ENCODE results near the gene LRRC9.
A peak's percentile ranks its signal among the peaks of the same experiment; 100 is the strongest.

Gene LRRC9

DNA sequence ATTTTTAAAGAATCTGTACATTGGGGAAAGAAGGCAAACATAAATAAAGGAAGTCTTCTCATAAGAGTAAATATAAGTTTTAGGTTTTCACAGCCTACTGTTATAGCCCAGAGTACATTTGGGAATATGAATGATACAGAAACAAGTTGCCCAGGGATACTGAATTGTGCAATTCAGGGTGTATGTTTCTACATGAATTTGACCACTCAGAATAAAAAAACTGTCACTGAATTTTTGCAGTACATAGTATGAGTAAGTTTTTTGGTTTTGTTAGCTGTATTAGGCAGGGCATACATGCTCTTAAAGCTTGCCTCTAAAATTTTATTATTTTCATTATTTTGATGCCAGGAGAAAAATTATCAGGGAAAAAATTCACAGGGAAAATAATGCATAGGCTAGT, 165.1 kb downstream of the LRRC9 start:
- no peak for DNase-seq (ENCODE audit: low spot score)
- Histone ChIP-seq H3K4me2 (ENCODE audit: insufficient read depth, low read length, poor library complexity, severe bottlenecking) (no peak overlapping the region), H3K36me3 (replicated peaks in 1 of 2; ENCODE audit: control insufficient read depth in 2 of 2, insufficient read depth in 2 of 2, low read length in 2 of 2) (no peaks in the 10 kb centered on the region), H3K79me1 (ENCODE audit: low read depth, low read length) (peaks cover 2% of the 10 kb centered on the region), H4K91ac (ENCODE audit: low read depth, low read length, poor library complexity) (no peak overlapping the region), H3K4me1 (ENCODE audit: control insufficient read depth in 2 of 2, insufficient read depth in 1 of 2, low read depth in 1 of 2, low read length in 2 of 2) (no peaks in the 10 kb centered on the region), H3K14ac (ENCODE audit: low read length) (no peak overlapping the region), H2BK5ac (ENCODE audit: low read length) (no peak overlapping the region), H2BK120ac (ENCODE audit: low read depth, low read length) (no peak overlapping the region), H3K27me3 (ENCODE audit: control insufficient read depth in 3 of 3, insufficient read depth in 3 of 3, low read depth in 1 of 3, low read length in 3 of 3) (no peaks in the 10 kb centered on the region), H3K4ac (ENCODE audit: low read length) (no peak overlapping the region), H3K9me3 (replicated peaks in 1 of 2; ENCODE audit: control insufficient read depth in 2 of 2, insufficient read depth in 1 of 2, low read depth in 1 of 2, low read length in 2 of 2) (no peaks in the 10 kb centered on the region), H3K9ac (ENCODE audit: low read depth, low read length, poor library complexity) (no peak overlapping the region), H2BK15ac (ENCODE audit: low read length) (no peak overlapping the region), H3K4me3 (ENCODE audit: low read length in 2 of 2) (no peak overlapping the region), H2AK5ac (ENCODE audit: low read depth, low read length) (no peak overlapping the region), H2BK12ac (ENCODE audit: low read length) (no peak overlapping the region), H2AFZ (ENCODE audit: low read length) (no peak overlapping the region), H4K8ac (ENCODE audit: low read depth, low read length) (no peak overlapping the region), H3K18ac (ENCODE audit: low read length) (no peak overlapping the region), H3K23ac (ENCODE audit: low read depth, low read length, poor library complexity) (no peak overlapping the region), H3K27ac (replicated peaks; ENCODE audit: low read length) (no peak overlapping the region)

DNA sequence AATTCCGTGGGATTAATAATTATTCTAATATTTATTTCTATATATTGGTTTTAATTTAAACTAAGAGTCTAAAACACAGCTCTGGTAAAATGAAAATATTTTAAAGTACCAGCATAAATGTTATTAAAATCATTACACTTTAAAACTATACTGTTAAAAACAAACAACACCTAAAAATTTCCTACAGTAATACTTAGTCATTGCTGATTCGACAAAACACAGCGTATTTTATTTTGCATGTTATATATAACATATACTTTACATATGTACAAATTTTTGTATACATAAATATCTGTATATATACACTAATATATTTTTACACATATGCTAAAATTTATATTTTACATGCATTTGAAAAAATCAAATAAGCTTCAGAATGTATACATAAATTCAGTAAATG, 165.7 kb downstream of the LRRC9 start:
- WGBS, 2 donors (ENCODE audit: extremely low coverage in 2 of 2, insufficient read length in 2 of 2, insufficient replicate concordance in 1 of 2) = no CpG with 5 or more reads among the region's 3 CpGs
- no peak overlapping the region for H4K91ac ChIP-seq (ENCODE audit: low read depth, low read length, poor library complexity)
- no peak overlapping the region for H2BK120ac ChIP-seq (ENCODE audit: low read depth, low read length)
- no peak overlapping the region for H4K8ac ChIP-seq (ENCODE audit: low read depth, low read length)
- H3K14ac ChIP-seq (ENCODE audit: low read length) = no peak overlapping the region
- peaks cover 2% of the 10 kb centered on the region for H3K79me1 ChIP-seq (ENCODE audit: low read depth, low read length)
- no peak overlapping the region for H2AK5ac ChIP-seq (ENCODE audit: low read depth, low read length)
- no peak overlapping the region for H2BK15ac ChIP-seq (ENCODE audit: low read length)
- H3K27me3 ChIP-seq (ENCODE audit: control insufficient read depth in 3 of 3, insufficient read depth in 3 of 3, low read depth in 1 of 3, low read length in 3 of 3) = no peaks in the 10 kb centered on the region
- no peak for DNase-seq (ENCODE audit: low spot score)
- no peak overlapping the region for H3K18ac ChIP-seq (ENCODE audit: low read length)
- H3K23ac ChIP-seq (ENCODE audit: low read depth, low read length, poor library complexity) = no peak overlapping the region
- H3K9ac ChIP-seq (ENCODE audit: low read depth, low read length, poor library complexity) = no peak overlapping the region
- H2AFZ ChIP-seq (ENCODE audit: low read length) = no peak overlapping the region
- H3K9me3 ChIP-seq (replicated peaks in 1 of 2; ENCODE audit: control insufficient read depth in 2 of 2, insufficient read depth in 1 of 2, low read depth in 1 of 2, low read length in 2 of 2) = no peaks in the 10 kb centered on the region
- no peak overlapping the region for H2BK12ac ChIP-seq (ENCODE audit: low read length)
- H3K4ac ChIP-seq (ENCODE audit: low read length) = no peak overlapping the region
- H3K36me3 ChIP-seq (replicated peaks in 1 of 2; ENCODE audit: control insufficient read depth in 2 of 2, insufficient read depth in 2 of 2, low read length in 2 of 2) = no peaks in the 10 kb centered on the region
- H3K4me1 ChIP-seq (ENCODE audit: control insufficient read depth in 2 of 2, insufficient read depth in 1 of 2, low read depth in 1 of 2, low read length in 2 of 2) = peaks cover 0 to 1% of the 10 kb centered on the region in 2 donors
- H2BK5ac ChIP-seq (ENCODE audit: low read length) = no peak overlapping the region
- no peak overlapping the region for H3K27ac ChIP-seq (replicated peaks; ENCODE audit: low read length)
- H3K4me3 ChIP-seq (ENCODE audit: low read length in 2 of 2) = no peak overlapping the region
- no peak overlapping the region for H3K4me2 ChIP-seq (ENCODE audit: insufficient read depth, low read length, poor library complexity, severe bottlenecking)

DNA sequence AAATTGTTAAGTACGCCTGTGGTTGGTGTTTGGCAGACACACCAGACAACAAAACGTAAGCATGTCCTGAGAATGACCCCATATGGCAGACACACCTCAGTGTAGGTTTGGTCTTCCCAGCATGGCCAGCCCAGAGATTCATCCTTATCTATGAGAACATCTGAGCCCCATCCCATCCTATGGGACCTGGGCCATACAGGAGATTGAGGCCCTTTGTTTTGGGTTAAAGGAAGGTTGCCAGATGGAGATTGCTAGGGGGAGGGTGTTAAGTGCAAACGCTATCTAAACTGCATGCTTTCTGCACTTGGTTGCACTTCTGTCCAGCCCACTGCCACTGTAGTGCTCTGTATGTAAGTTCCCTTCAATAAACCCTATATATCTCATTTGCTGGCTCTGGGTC, 167.7 kb downstream of the LRRC9 start:
- H3K9me3 ChIP-seq (replicated peaks in 1 of 2; ENCODE audit: control insufficient read depth in 2 of 2, insufficient read depth in 1 of 2, low read depth in 1 of 2, low read length in 2 of 2) = no peaks in the 10 kb centered on the region
- no peak overlapping the region for H3K4me2 ChIP-seq (ENCODE audit: insufficient read depth, low read length, poor library complexity, severe bottlenecking)
- no peak overlapping the region for H2BK120ac ChIP-seq (ENCODE audit: low read depth, low read length)
- H3K9ac ChIP-seq (ENCODE audit: low read depth, low read length, poor library complexity) = no peak overlapping the region
- H3K36me3 ChIP-seq (replicated peaks in 1 of 2; ENCODE audit: control insufficient read depth in 2 of 2, insufficient read depth in 2 of 2, low read length in 2 of 2) = no peaks in the 10 kb centered on the region
- H3K4me1 ChIP-seq (ENCODE audit: control insufficient read depth in 2 of 2, insufficient read depth in 1 of 2, low read depth in 1 of 2, low read length in 2 of 2) = peaks cover 0 to 3% of the 10 kb centered on the region in 2 donors
- H2BK15ac ChIP-seq (ENCODE audit: low read length) = no peak overlapping the region
- no peak overlapping the region for H3K23ac ChIP-seq (ENCODE audit: low read depth, low read length, poor library complexity)
- no peak overlapping the region for H2AK5ac ChIP-seq (ENCODE audit: low read depth, low read length)
- no peak overlapping the region for H3K4ac ChIP-seq (ENCODE audit: low read length)
- H4K91ac ChIP-seq (ENCODE audit: low read depth, low read length, poor library complexity) = no peak overlapping the region
- no CpG with 5 or more reads among the region's 3 CpGs for WGBS, 2 donors (ENCODE audit: extremely low coverage in 2 of 2, insufficient read length in 2 of 2, insufficient replicate concordance in 1 of 2)
- H3K27ac ChIP-seq (replicated peaks; ENCODE audit: low read length) = no peak overlapping the region
- H3K18ac ChIP-seq (ENCODE audit: low read length) = no peak overlapping the region
- H3K4me3 ChIP-seq (ENCODE audit: low read length in 2 of 2) = no peak overlapping the region
- no peak overlapping the region for H3K14ac ChIP-seq (ENCODE audit: low read length)
- H4K8ac ChIP-seq (ENCODE audit: low read depth, low read length) = no peak overlapping the region
- H3K79me1 ChIP-seq (ENCODE audit: low read depth, low read length) = peaks cover 2% of the 10 kb centered on the region
- no peak overlapping the region for H2AFZ ChIP-seq (ENCODE audit: low read length)
- no peaks in the 10 kb centered on the region for H3K27me3 ChIP-seq (ENCODE audit: control insufficient read depth in 3 of 3, insufficient read depth in 3 of 3, low read depth in 1 of 3, low read length in 3 of 3)
- no peak overlapping the region for H2BK12ac ChIP-seq (ENCODE audit: low read length)
- no peak overlapping the region for H2BK5ac ChIP-seq (ENCODE audit: low read length)
- no peak for DNase-seq (ENCODE audit: low spot score)

DNA sequence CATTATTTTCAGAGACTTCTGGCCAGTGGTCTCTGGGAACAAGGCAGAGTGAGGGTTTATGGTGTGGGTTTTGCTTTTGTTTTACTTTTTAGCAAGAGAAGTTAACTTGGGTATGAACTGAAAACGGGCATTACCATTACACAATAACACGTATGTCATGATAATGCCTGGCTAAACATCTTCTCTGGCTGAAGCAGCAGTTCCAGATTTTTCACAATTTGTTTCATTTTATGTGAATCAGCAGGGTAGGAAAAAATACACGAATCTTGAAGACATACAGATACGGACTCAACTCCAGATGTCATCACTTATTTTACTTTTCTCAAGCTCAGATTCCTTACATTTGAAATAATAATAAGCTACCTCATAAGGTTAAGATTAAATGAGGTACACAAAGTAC, 169.3 kb downstream of the LRRC9 start:
- Histone ChIP-seq H3K9ac (ENCODE audit: low read depth, low read length, poor library complexity) (no peak overlapping the region), H2BK5ac (ENCODE audit: low read length) (no peak overlapping the region), H4K8ac (ENCODE audit: low read depth, low read length) (no peak overlapping the region), H2AK5ac (ENCODE audit: low read depth, low read length) (no peak overlapping the region), H3K4me2 (ENCODE audit: insufficient read depth, low read length, poor library complexity, severe bottlenecking) (no peak overlapping the region), H3K4me3 (ENCODE audit: low read length in 2 of 2) (no peak overlapping the region), H3K14ac (ENCODE audit: low read length) (no peak overlapping the region), H3K4me1 (ENCODE audit: control insufficient read depth in 2 of 2, insufficient read depth in 1 of 2, low read depth in 1 of 2, low read length in 2 of 2) (peaks cover 1 to 5% of the 10 kb centered on the region in 2 donors), H3K36me3 (replicated peaks in 1 of 2; ENCODE audit: control insufficient read depth in 2 of 2, insufficient read depth in 2 of 2, low read length in 2 of 2) (no peaks in the 10 kb centered on the region), H4K91ac (ENCODE audit: low read depth, low read length, poor library complexity) (no peak overlapping the region), H2BK12ac (ENCODE audit: low read length) (no peak overlapping the region), H3K27ac (replicated peaks; ENCODE audit: low read length) (no peak overlapping the region), H2BK15ac (ENCODE audit: low read length) (no peak overlapping the region), H2BK120ac (ENCODE audit: low read depth, low read length) (no peak overlapping the region), H3K23ac (ENCODE audit: low read depth, low read length, poor library complexity) (no peak overlapping the region), H3K27me3 (ENCODE audit: control insufficient read depth in 3 of 3, insufficient read depth in 3 of 3, low read depth in 1 of 3, low read length in 3 of 3) (no peaks in the 10 kb centered on the region), H3K18ac (ENCODE audit: low read length) (no peak overlapping the region), H2AFZ (ENCODE audit: low read length) (peak overlapping the region; percentile 48), H3K4ac (ENCODE audit: low read length) (no peak overlapping the region), H3K9me3 (replicated peaks in 1 of 2; ENCODE audit: control insufficient read depth in 2 of 2, insufficient read depth in 1 of 2, low read depth in 1 of 2, low read length in 2 of 2) (no peaks in the 10 kb centered on the region), H3K79me1 (ENCODE audit: low read depth, low read length) (peaks cover 2% of the 10 kb centered on the region)
- no peak for DNase-seq (ENCODE audit: low spot score)
- WGBS, 2 donors (ENCODE audit: extremely low coverage in 2 of 2, insufficient read length in 2 of 2, insufficient replicate concordance in 1 of 2) = no CpG with 5 or more reads among the region's 4 CpGs
